Measurements from ENCODE around the gene SNED1.

SNED1 gene

DNA sequence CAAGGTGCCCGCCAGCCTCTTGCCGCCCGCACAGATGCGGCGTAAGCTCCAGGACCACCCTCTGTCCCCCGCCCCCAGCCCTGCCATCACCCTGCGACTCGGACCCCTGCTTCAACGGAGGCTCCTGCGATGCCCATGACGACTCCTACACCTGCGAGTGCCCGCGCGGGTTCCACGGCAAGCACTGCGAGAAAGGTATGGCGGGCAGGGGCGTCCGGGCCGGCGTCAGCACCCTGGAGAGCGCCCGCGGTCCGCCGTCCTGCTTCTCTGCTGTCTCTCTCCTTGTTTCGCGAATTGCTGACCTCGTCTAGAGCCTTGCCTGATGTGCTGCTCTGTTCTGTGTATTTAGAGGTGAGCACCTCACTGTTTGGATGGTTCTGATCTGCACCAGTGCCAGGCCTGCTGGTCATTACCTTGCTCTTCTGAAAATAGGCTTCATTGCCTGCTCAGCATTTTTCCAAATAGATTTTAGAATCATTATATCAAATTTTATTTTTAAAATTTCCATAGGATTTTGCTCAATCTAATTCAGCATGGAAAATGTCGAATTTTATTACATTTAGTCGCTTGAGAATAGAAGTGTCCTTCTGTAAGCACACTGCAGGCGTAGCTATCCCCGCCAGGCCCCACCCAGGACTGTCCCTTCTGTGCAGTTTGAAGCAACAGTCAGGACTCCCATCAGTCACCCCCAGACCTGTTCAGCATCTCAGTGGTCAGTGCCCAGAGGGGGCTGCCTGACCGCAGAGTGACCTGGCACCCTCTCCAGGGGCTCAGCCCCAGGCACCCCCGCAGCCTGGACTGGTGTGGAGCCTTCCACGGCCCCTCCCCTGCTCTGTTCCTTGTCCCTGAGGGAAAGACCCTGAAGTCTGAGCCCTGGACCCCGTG is 51.6 kb downstream of the SNED1 start:
- no peak for DNase-seq

DNA sequence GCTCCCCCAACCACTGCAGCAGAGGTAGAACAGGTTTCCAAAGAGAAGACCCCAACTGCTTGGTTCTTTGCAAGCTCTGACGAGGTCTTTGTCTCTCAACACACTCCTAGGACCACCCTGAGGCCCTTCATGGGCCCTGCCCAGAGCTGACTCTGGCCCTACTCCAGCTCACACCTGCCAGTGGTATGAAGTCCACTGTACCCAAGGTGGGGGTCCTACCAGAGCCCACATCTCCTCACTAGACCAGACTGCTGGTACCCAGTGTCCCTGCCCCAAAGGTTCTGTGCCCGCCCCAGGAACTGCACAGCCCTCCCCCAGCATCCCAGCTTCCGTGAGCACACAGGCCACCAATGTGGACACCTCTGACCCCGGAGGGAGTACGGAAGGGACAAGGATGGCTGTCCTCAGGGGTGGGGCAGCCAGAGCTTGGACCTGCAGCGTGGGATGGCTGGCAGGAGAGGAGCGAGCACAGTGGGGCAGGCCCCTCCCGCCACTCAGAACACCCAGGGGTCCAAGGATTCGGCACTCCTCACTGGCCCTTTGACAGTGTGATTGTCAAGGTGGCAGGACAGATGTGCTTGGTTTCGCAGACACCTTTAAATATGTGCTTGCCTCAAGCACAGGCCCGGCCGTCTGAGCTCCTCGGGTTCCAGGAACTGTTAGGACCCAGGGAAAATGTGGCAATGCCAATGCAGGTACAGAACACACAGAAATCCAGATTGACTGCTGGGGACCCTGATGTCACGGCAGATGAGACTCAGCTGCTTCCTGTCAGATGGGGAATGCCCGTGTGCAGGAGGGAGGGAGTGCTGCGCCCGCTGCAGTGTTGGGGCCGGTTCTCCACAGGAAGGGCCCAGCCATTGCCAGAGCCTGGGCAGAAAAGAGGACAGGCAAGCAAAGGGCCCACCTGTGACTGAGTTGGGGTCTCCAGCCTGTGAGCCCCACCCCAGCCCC is 52.5 kb downstream of the SNED1 start:
- no peak for DNase-seq

DNA sequence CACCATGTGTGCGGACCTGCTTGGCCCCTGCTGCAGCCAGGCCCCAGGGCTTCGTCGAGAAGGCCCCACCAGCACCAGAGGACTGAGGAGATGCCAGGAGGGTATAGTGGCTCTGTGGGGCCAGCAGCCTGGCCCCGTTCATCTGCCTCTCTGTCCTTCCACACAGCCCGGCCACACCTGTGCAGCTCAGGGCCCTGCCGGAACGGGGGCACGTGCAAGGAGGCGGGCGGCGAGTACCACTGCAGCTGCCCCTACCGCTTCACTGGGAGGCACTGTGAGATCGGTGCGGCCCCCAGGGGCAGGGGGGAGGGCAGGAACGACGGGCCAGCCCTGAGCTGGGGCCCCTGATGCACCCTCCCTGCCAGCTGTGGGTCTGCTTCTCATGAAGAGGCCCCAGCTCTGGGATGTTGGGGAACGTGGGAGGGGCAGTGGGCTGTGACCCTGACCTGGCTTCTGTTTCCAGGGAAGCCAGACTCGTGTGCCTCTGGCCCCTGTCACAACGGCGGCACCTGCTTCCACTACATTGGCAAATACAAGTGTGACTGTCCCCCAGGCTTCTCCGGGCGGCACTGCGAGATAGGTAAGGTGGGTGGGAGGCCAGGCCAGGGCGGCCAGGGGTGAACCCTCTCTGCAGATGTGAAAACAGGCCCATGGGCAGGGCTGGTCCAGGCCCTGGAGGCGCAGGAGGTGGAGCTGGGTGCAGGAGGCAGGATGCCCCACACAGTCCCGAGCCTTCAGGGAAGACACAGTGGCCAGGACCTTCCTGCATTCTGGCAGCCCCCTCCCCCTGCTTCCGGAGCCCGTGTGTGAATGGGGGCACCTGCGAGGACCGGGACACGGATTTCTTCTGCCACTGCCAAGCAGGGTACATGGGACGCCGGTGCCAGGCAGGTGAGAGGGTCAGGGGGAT is 53.4 kb downstream of the SNED1 start:
- no peak for DNase-seq

DNA sequence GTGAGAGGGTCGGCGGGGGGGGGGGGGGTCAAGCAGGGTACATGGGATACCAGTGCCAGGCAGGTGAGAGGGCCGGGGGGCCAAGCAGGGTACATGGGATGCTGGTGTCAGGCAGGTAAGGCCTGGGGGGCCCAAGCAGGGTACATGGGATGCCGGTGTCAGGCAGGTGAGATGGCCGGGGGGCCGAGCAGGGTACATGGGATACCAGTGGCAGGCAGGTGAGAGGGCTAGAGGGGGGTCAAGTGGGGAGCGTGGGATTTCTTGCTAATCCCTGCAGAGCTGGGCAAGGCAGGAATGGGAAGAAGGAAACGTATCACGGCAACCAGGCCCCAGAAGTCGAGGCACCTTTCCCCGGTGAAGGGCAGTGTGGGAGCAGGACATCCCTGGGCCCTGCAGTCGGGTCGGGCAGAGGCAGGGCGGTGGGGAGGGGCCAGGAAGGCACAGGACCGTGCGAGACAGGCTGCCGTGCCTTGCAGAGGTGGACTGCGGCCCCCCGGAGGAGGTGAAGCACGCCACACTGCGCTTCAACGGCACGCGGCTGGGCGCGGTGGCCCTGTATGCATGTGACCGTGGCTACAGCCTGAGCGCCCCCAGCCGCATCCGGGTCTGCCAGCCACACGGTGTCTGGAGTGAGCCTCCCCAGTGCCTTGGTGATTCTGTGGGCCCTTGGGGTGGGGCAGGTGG is 54.4 kb downstream of the SNED1 start:
- DNase-seq: no peak

DNA sequence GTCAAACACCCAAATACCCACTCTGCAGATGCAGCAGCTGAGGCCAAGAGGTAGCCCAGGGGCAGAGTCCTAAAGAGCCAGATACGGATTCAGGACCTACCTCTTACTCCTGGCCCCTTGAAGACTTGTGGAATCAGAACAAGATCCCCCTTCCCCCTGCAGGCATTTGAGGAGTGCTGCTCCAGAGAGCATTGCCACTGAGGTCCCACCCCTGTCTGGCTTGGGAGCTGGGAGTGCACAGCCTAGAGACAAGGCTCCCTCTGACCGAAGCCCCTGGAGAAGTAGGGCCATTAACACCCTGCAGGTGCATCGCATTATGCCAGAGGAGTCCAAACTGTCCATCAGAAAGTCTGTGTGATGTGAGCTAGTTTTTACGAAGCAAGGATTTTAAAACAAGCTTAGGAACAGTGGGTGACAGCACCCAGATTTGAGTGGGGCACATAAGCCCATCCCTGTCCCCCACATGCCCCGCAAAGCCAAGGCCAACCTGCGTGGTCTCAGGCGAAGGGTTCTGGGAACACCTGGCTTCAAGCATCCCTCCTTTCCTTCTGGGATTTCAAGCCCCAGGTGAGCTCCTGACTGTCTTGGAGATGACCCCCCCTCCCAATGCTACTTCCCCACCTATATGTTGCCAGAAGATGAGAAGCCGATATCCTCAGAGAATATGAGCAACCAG is 55.3 kb downstream of the SNED1 start:
- no peak for DNase-seq

DNA sequence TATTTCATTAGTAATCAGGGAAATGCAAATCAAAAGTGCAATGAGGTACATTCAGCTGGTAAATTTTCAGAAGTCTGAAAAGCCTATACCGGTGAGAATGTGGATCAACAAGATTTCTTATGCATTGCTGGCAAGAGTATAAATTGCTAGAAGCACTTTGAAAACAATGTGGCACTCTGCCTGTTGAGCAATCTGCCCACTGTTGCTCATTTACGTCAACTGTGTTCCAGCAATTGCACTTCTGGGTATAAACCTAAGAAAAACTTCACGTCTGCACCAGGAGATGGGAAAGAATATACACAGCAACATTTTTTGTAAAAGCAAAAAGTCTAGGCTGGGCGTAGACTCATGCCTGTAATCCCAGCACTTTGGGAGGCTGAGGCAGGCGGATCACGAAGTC is 62.9 kb downstream of the SNED1 start:
- DNase-seq: no peak

DNA sequence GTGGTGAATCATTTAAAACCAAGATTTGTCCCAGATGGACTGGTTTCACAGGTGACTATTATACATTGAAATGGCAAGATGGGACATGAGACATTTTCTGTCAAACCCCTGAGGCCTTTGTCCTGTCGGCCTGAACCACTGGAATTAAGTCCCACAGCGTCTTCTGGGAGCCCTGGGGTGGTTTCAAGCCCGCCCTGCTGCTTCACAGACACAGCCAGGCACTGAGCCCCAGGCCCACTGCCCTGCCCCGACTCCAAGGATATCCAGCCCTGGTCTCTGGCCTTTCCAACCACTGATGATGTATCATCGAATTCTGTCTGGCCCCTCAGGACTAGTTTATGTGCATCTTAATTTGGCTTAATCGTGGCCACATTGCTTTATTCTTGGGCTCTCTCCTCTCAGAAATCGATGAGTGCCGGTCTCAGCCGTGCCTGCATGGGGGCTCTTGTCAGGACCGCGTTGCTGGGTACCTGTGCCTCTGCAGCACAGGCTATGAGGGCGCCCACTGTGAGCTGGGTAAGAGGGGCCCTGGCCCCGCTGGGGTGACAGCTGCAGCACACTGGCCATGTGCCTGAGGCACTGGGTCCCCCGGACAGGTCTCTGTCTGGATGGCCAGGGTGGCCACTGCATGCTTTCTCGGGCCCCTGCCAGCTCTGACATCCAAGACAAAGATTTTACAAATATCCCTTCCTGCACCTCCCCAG is 64.1 kb downstream of the SNED1 start:
- no peak for DNase-seq

DNA sequence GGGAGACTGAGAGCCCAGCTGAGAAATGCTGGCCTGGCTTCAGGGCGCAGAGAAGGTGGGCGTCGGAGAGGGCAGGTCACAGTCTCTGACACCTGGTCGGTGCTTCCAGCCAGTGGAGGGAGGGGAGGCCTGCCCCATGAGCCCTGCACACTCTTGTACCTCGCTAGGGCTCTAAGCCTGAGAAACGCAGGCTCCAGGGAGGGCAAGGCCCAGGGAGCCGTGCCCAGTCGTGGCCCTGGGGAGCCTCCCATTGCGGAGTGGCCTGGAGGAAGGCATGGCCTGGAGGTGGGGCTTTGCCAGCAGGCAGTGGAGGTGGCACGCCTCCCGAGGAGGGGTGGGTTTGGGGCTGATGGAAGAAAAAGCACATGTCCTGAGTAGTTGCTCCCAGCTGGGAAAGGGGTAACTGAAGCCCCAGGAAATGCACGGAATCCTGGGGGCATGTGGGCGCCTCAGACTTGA is 64.7 kb downstream of the SNED1 start:
- no peak for DNase-seq

DNA sequence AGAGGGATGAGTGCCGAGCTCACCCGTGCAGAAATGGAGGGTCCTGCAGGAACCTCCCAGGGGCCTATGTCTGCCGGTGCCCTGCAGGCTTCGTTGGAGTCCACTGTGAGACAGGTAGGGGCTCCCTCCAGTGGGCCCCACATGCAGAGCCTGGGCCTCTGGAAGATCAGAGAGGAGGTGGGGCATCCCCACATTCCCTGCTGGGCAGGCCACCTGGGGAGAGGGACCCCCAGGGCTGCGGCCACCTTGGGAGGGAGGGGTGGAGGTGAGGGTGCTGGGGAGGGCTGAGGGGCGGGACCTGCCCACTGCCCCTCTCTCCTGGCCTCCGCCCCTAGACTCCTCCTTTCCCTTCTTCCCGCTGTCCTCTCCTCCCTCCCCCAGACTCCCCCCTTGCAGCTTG is 65.2 kb downstream of the SNED1 start:
- DNase-seq: no peak

DNA sequence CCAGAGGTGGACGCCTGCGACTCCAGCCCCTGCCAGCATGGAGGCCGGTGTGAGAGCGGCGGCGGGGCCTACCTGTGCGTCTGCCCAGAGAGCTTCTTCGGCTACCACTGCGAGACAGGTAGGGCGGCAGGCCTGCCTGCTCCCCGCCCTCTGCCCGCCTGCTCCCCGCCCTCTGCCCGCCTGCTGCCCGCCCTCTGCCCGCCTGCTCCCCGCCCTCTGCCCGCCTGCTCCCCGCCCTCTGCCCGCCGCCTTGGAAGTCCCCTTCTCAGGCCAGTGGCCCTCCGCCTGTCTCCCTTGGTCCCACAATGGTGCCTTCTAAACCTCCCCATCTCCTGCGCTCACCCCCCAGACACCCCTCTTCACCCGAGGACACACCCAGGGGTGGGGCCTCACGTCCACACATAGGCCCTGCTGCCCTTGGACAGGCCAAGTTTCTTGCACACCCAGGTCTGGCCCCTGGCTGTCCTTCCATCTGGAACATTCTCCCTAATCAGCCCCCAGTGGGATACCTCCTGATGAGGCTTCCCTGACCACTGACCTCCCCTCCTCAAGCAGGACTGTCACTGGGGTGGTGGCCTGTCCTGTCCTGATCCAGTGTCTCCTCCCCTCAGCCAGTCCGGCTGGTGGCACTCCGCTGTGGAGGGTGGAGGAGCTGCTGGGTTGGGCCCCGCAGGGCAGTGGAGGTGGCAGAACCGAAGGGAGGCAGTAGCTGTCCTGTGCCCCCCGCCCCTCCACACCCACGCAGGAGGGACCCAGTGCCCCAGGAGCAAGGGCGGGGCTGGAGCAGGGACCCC is 65.8 kb downstream of the SNED1 start:
- peak in 1 of 2 donors; percentile 2 for DNase-seq

DNA sequence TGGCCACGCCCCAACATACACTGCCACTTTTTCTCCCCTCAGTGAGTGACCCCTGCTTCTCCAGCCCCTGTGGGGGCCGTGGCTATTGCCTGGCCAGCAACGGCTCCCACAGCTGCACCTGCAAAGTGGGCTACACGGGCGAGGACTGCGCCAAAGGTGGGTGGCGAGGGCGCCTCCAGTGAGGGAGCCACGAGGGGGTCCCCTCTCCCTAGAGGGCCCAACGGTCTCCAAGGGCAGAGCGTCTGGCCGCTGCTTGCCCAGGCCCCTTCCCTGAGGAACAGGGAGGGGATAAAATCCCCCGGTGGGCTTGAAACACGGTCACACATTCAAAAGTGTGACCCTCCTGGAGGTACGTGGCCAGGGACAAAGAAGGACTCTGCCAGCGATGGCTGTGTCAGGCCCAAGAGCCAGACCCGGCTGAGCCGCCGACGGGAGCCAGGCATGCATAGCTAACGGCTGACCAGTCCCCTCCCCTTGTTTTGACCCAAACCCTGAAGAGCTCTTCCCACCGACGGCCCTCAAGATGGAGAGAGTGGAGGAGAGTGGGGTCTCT is 66.5 kb downstream of the SNED1 start:
- DNase-seq: no peak

DNA sequence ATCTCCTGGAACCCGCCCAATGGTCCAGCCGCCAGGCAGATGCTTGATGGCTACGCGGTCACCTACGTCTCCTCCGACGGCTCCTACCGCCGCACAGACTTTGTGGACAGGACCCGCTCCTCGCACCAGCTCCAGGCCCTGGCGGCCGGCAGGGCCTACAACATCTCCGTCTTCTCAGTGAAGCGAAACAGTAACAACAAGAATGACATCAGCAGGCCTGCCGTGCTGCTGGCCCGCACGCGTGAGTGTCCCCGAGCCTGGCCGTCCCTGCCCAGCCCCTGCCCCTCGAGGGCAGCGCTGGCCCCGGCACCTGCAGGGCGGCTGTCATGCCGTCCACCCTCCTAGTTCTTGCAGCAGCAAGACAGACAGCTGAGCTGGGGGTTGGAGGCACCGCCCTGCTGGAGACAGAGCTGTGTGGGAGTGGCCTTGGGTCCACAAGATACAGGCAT is 67.0 kb downstream of the SNED1 start:
- DNase-seq: no peak

DNA sequence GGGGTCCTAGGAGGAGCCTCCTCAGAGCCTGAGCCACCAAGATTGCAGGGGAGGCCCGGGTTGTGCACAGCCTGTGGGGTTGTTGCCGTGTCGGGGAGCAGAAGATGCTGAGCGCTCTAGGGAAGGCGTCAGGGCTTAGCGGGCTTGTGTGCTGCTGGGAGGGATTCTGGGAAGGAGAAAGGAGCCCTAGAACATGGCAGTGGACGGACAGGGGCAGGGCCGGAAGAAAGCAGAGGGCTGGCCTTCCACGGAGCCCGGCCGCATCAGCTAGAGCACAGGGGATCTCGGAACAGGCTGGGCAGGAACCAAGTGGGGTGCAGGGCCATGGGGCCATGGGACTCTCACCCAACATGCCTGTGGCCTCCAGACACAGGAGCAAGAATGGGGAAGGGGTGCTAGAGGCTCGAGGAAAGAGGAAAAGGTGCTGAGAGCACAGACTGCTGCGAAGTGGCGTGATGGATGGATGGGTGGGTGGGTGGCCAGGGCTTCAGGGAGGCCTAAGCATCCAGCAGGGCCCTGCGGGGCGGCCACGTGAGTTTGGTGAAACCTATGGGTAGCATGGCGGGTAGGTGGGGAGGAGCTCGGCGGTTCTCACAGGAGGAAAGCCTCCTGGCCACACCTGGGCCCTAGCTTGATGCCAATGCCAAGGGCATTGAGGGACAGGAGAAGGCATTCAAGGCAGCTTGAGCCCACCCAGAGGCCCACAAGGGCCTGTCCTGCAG is 67.9 kb downstream of the SNED1 start:
- DNase-seq: no peak

DNA sequence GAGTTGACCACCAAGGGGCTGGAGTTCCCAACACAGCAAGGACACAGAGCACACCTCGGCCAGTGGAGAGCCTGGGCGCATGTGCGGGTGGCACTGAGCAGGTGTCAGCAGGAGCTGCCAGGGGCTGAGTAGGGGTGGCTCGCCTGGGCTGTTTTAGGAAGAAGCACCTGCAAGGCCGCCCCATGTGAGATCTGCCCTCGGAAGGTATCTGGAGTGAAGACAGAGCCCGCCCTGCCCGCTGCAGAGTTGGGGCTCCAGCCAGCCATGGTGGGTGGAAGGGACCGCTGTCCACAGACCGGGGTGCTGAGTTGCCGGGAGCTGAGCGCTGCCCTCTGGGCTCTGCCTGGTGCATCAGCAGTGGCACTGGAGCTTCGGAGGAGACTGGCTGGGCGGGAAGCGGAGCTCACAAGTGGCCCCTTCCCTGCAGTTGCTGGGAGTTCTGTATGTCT is 68.5 kb downstream of the SNED1 start:
- no peak for DNase-seq

DNA sequence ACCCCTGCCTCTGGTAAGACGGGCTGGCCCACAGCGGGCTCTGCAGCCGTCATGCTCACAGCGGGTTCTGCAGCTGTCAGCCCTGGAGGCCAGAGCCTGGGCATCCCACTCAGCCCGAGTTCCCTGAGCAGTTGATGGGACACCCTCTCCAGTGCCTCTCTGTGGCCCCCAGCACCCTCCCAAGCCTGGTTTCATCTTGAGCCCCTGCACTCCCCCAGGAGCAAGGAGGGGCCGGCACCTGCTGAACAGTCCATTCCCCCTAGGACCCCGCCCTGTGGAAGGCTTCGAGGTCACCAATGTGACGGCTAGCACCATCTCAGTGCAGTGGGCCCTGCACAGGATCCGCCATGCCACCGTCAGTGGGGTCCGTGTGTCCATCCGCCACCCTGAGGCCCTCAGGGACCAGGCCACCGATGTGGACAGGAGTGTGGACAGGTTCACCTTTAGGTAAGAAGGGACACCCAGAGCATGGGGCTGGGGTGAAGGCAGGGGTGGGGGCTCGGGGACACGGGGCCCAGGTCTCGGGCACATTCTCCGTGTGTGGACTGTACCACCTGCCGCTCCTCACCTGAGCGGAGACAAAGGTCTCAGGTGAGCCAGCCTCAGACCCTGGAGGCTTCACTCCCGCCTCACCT is 69.2 kb downstream of the SNED1 start:
- no peak for DNase-seq

DNA sequence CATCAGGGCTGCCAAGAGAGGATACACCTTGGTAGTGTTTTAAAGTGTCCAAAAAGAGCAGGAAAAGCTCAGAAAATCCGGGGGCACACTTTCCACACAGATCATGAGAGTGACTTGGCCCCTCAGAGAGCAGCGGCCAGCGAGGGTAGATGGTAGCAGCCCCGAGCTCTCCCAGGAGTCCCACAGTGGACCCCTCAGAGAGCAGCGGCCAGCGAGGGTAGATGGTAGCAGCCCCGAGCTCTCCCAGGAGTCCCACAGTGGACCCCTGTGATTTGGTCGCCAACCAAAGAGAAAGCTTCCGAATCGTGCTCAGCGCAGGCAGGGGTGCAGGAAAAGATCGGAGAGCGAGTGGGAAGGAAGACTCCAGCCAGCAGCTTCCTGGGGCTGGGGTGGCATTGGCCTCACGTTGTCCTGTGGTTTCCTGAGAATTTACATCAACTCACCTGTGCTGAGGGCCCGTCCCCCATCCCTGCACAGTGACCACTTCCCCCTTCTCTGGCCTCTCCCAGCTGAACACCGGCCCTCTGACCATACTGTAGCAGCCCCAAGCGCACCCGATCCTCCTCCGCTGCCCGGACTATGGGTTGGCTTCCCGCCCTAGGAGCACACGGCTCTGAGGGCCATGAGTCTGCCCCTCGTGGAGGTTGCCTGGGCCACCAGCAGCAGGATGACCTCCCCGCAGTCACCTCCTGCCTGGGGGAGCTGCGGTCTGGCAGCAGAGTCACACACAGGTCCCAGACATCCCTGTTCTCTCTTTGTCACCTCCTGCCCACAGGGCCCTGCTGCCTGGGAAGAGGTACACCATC is 69.9 kb downstream of the SNED1 start:
- no peak for DNase-seq

Measured in inflammatory macrophage treated with lipopolysaccharide for 1 hour (primary cell).